ENCODE results near the gene PLCB4. TPM values are rescaled to one million over a fixed set of nuclear protein-coding genes. Genes with fewer than 3 reads are reported as not detected.

PLCB4 gene
- polyA plus RNA-seq, 1 of the 3 experiments (the other 2 are of a cell fraction), result 5.5 TPM

DNA sequence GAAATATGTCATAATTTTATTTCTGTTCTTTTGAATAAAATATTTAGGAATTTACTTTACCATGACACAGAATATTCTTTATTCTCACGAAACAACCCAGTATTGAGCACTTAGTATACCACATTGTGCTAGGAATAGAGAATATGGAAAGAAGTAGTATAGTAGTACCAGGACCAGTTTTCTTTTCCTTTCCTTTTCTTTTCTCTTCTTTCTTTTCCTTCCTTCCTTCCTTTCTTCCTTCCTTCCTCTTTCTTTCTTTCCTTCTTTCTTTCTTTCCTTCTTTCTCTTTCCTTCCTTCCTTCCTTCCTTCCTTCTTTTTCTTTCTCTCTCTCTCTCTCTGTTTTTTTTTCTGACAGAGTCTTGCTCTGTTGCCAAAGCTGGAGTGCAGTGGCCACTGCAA, 7.5 kb upstream of the PLCB4 start (continued):
- TF ChIP-seq SIN3A (IDR thresholded peaks at IDR 0.05; ENCODE audit: borderline replicate concordance, low read depth, low read length), result no peak
- no peak for TF ChIP-seq TEAD4 (IDR thresholded peaks at IDR 0.05; ENCODE audit: borderline replicate concordance, insufficient read depth)

DNA sequence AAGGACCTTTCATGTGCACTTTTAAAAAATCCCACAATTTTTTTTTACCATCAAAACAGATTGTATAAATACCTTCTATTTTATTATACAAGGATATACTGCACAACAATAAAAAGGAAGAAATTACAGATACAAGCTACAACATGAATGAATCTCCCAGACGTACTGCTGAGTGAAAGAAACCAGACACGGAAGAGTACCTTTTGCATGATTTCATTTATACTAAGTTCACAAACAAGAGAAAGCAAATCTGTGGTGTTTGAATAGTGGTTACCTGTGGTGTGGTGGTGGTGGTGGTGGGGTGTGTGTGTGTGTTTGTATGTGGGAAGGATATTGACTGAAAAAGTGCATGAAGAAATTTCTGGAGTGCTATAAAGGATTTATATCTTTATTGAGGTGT, 6.8 kb upstream of the PLCB4 start:
- 90% methylated on average over 2 of the region's 2 CpGs for WGBS (ENCODE audit: low lambda C conversion rate)
- no peak for DNase-seq
- no peak overlapping the region for H3K4me3 ChIP-seq (ENCODE audit: low read depth in 2 of 2, low read length in 1 of 2)
- no peak overlapping the region for H3K9ac ChIP-seq
- no peaks in the 10 kb centered on the region for H3K27me3 ChIP-seq (ENCODE audit: insufficient read depth)
- no peaks in the 10 kb centered on the region for H3K9me3 ChIP-seq
- H2AFZ ChIP-seq (ENCODE audit: low read depth), result no peak overlapping the region
- CTCF ChIA-PET, result no interaction called here
- no peak overlapping the region for H3K4me2 ChIP-seq
- H3K36me3 ChIP-seq (replicated peaks in 1 of 2; ENCODE audit: control insufficient read depth in 1 of 2, insufficient read depth in 2 of 2, low read length in 1 of 2), result no peaks in the 10 kb centered on the region
- TF ChIP-seq TCF12 (IDR thresholded peaks at IDR 0.05), result no peak
- TF ChIP-seq MXI1 (IDR thresholded peaks at IDR 0.05; ENCODE audit: low read depth, low read length), result no peak
- no peak for TF ChIP-seq NRF1 (IDR thresholded peaks at IDR 0.05; ENCODE audit: low read depth, low read length)
- POLR2A ChIA-PET, result no interaction called here
- peaks cover under 1% of the 10 kb centered on the region in 2 experiments; a peak in 1 of 4 replicates for H3K4me1 ChIP-seq (ENCODE audit: control insufficient read depth in 1 of 2, insufficient read depth in 2 of 2, low read depth in 1 of 2, low read length in 1 of 2)
- peaks cover 3% of the 10 kb centered on the region for H3F3A ChIP-seq (replicated peaks; ENCODE audit: insufficient read depth)
- H3K79me2 ChIP-seq (ENCODE audit: insufficient read depth), result no peaks in the 10 kb centered on the region
- H3K9me2 ChIP-seq, result no peaks in the 10 kb centered on the region
- no peaks in the 10 kb centered on the region for H4K20me1 ChIP-seq (ENCODE audit: insufficient read depth)
- no peak overlapping the region for H3K27ac ChIP-seq (ENCODE audit: low read depth in 2 of 2, low read length in 1 of 2)

DNA sequence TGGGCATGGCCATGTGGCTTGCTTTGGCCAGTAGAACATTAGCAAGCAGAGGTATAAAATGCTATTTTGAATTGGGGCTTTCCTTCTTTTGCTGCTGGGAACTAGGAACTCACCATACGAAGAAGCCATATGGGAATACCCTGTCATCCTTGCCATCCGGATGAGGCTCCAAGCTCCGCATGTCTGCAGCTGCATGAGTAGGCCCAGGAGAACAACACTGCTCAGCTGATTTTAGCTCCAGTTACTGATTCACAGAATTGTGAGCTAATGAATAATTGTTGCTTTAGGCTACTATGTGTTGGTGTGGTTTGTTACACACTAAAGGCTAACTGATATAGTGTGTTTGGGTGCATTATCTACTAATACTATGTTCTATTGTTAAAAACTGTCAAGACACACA, 2.7 kb upstream of the PLCB4 start:
- Histone ChIP-seq H3K36me3 (replicated peaks in 1 of 2; ENCODE audit: control insufficient read depth in 1 of 2, insufficient read depth in 2 of 2, low read length in 1 of 2) (no peaks in the 10 kb centered on the region), H3F3A (replicated peaks; ENCODE audit: insufficient read depth) (peaks cover 11% of the 10 kb centered on the region), H3K9me3 (no peaks in the 10 kb centered on the region), H3K4me1 (ENCODE audit: control insufficient read depth in 1 of 2, insufficient read depth in 2 of 2, low read depth in 1 of 2, low read length in 1 of 2) (peaks cover 5% of the 10 kb centered on the region in 2 experiments; a peak in 2 of 4 replicates), H3K27me3 (ENCODE audit: insufficient read depth) (no peaks in the 10 kb centered on the region), H4K20me1 (ENCODE audit: insufficient read depth) (no peaks in the 10 kb centered on the region; the same call in 1 of the 2 replicates), H3K79me2 (ENCODE audit: insufficient read depth) (peaks cover 15% of the 10 kb centered on the region), H3K27ac (ENCODE audit: low read depth in 2 of 2, low read length in 1 of 2) (no peak overlapping the region), H3K4me2 (no peak overlapping the region), H2AFZ (ENCODE audit: low read depth) (no peak overlapping the region), H3K4me3 (ENCODE audit: low read depth in 2 of 2, low read length in 1 of 2) (no peak overlapping the region), H3K9me2 (no peaks in the 10 kb centered on the region), H3K9ac (no peak overlapping the region)
- DNase-seq, result no peak
- TF ChIP-seq RAD21 (IDR thresholded peaks at IDR 0.05; ENCODE audit: low read length) (no peak), YY1 (IDR thresholded peaks at IDR 0.05; ENCODE audit: low read depth) (no peak), POLR2AphosphoS5 (IDR thresholded peaks at IDR 0.05; ENCODE audit: low read depth, low read length) (no peak), SMC3 (IDR thresholded peaks at IDR 0.05; ENCODE audit: low read depth, low read length) (no peak), TEAD4 (IDR thresholded peaks at IDR 0.05; ENCODE audit: borderline replicate concordance, insufficient read depth) (no peak), RCOR1 (IDR thresholded peaks at IDR 0.05; ENCODE audit: low read length) (no peak), FOSL2 (IDR thresholded peaks at IDR 0.05; ENCODE audit: borderline replicate concordance, low read depth) (no peak), MXI1 (IDR thresholded peaks at IDR 0.05; ENCODE audit: low read depth, low read length) (no peak)
- POLR2A ChIA-PET, result no interaction called here
- CTCF ChIA-PET, result no interaction called here
- WGBS (ENCODE audit: low lambda C conversion rate), result 69% methylated on average over 3 of the region's 3 CpGs

Data from SK-N-SH (cell line).